GM20000 (cell line): Measurements from ENCODE around the gene PTPRN2.
A peak's percentile ranks its signal among the peaks of the same experiment; 100 is the strongest.

ENCODE experiments used
- DNase-seq: peaks from one replicate; pipeline ENCODE4 v3.0.0; 2012; ENCODE audit warnings: low spot score
- CTCF ChIP-seq: IDR thresholded peaks from 2 replicates; pipeline ENCODE4 v1.5.1; 2012; ENCODE audit warnings: mild to moderate bottlenecking, control low read depth; ENCODE audit errors: extremely low read depth, missing control alignments

The PTPRN2 gene

GRCh38 chr7:158239290-158239981, 348.2 kb downstream of the PTPRN2 start:
- no peak for TF ChIP-seq CTCF
- peak; percentile 3 for DNase-seq

DNA sequence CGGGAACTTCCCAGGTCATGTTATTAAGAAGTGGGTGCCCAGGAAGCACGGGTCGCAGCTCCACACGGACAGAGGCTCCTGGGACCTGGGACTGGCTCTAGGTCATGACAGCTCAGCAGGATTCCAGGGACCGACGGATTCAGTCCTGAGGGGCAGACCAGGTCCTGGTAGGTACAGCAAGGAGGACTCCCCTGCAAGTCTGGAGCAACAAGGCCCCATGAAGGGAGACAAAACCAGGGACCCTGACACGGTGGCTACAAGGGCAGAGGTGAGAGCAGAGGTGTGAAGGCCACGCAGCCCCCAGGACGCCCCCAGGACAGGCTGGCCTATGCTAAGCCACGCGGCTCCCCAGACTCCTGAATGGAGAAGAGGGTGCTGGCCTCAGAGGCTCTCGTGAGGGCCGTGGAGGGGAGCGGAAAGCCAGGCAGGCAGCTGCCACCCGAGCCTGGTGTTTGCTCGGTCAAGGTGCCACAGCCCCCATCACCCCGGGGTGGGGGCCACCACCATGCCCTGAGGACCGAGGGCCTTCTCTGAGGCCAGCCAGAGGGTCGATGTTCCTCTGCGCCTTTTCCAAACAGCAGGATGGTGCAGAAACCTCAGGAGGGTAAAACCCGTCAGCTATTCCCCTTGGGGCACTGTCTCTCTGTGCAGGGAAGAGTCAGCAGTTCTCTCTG, 348.9 kb downstream of the PTPRN2 start:
- peak; percentile 1 for DNase-seq
- no peak for TF ChIP-seq CTCF

DNA sequence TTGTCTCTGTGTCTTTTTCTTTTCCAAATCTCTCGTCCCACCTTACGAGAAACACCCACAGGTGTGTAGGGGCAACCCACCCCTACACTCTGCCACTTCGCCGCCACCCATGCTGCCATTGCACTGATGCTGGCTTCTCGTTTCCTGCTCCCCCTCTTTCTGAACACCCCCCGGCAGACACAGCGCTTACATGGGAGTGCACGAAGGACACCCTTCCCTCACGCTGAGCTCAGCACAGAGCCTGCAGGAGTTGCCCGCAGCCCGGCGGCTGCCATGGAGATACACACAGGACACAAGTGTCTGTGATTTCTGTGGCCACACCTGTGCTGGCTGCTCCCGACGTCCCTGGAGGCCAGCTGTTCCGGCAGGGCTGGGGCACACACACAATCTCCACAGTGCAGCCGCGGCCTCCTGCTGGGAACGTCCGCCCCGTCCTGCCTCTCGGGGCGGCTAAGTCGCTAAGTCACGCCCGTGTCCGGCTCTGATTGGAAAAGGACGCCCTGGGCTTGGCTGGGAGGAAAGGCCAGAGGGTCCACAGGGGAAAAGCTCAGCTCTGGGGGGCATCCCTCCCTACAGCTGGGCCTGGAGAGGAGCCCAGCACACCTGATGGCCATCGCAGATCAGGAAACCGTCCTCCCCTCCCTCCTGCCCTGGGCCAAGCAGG, 349.8 kb downstream of the PTPRN2 start:
- no peak for TF ChIP-seq CTCF
- DNase-seq = no peak

- no peak for TF ChIP-seq CTCF
- no peak for DNase-seq
Observed at GRCh38 chr7:158236400-158236799, 351.2 kb downstream of the PTPRN2 start.

- DNase-seq = no peak
Observed at GRCh38 chr7:158235862-158236261, 351.8 kb downstream of the PTPRN2 start.

DNA sequence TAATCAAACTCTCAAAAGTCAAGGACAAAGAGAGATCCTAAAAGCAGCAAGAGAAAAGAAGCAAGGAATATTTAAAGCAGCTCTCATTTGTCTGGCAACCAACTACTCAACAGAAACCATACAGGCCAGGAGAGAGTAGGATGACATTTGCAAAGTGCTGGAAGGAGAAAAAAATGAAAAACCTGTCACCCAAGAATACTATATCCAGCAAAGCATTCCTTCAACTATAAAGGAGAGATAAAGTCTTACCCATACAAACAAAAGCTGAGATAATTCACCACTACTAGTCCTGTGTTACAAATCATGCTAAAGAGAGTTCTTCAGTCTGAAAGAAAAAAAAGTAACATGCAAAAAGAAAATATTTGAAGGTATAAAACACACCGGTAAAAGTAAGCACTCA, 357.7 kb downstream of the PTPRN2 start:
- DNase-seq = no peak
- TF ChIP-seq CTCF = no peak

More at GRCh38 chr7:158235862-158236261, 351.8 kb downstream of the PTPRN2 start:
- TF ChIP-seq CTCF = no peak

DNA sequence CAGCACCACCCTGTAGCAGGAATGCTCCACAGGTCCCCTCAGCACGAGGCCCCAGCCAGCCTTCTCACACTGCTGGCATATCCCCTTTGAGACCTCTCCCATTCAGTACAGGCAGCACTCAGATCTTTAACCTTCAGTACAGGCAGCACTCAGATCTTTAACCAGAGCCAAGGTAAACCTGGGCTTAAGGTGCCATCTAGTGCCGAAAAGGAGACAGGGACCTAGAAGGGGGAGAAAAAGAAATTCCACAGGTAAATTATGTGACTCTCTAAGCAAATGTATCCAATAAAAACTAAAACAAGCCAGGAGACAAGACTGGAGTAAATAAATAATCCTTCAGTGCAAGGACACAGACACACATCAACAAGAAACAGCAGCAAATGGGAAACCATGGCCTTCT, 358.6 kb downstream of the PTPRN2 start:
- no peak for DNase-seq
- no peak for TF ChIP-seq CTCF
